ENCODE results near the gene RFTN1.

DNA sequence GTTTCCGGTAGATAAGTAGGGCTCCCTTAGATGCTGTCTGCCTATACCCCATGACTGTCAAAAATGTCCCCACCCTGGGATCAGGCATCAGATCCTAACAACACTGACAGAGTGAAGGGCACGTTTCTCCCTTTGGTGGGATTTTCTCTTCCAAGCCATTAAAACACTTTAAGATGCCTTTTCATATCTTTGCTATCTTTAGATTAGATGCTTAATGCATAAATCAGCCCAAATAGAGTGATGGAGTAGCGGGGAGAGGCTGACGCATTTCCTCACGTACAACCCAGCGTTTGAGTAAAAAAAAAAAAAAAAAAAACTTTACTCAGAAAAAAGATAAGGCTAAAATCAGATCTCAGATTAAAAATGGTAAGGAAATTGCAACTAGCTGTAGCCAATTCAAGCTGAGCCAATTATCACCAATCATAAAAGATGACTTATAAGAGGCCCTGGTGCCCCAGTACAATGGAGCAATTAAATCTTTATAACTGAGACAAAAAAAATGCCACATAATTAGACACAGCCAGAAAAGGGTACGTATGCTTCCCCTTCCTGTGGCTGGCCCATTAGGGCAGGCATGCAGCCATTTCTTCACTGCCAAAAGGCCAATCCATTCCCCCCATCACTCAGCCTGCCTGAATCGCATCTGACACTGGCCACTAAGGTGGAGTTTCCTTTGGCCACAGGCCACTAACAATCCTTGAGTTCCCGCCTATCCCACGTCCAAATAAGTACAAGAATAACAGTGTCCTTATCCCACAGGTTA is 45.0 kb downstream of the RFTN1 start:
- TF ChIP-seq, protein P1, sequence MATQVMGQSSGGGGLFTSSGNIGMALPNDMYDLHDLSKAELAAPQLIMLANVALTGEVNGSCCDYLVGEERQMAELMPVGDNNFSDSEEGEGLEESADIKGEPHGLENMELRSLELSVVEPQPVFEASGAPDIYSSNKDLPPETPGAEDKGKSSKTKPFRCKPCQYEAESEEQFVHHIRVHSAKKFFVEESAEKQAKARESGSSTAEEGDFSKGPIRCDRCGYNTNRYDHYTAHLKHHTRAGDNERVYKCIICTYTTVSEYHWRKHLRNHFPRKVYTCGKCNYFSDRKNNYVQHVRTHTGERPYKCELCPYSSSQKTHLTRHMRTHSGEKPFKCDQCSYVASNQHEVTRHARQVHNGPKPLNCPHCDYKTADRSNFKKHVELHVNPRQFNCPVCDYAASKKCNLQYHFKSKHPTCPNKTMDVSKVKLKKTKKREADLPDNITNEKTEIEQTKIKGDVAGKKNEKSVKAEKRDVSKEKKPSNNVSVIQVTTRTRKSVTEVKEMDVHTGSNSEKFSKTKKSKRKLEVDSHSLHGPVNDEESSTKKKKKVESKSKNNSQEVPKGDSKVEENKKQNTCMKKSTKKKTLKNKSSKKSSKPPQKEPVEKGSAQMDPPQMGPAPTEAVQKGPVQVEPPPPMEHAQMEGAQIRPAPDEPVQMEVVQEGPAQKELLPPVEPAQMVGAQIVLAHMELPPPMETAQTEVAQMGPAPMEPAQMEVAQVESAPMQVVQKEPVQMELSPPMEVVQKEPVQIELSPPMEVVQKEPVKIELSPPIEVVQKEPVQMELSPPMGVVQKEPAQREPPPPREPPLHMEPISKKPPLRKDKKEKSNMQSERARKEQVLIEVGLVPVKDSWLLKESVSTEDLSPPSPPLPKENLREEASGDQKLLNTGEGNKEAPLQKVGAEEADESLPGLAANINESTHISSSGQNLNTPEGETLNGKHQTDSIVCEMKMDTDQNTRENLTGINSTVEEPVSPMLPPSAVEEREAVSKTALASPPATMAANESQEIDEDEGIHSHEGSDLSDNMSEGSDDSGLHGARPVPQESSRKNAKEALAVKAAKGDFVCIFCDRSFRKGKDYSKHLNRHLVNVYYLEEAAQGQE (IDR thresholded peaks at IDR 0.05; ENCODE audit: borderline replicate concordance): no peak
- TF ChIP-seq, protein P1 (CRISPR knock-in tag; IDR thresholded peaks at IDR 0.05; ENCODE audit: low read depth): no peak
- TF ChIP-seq, protein P2, sequence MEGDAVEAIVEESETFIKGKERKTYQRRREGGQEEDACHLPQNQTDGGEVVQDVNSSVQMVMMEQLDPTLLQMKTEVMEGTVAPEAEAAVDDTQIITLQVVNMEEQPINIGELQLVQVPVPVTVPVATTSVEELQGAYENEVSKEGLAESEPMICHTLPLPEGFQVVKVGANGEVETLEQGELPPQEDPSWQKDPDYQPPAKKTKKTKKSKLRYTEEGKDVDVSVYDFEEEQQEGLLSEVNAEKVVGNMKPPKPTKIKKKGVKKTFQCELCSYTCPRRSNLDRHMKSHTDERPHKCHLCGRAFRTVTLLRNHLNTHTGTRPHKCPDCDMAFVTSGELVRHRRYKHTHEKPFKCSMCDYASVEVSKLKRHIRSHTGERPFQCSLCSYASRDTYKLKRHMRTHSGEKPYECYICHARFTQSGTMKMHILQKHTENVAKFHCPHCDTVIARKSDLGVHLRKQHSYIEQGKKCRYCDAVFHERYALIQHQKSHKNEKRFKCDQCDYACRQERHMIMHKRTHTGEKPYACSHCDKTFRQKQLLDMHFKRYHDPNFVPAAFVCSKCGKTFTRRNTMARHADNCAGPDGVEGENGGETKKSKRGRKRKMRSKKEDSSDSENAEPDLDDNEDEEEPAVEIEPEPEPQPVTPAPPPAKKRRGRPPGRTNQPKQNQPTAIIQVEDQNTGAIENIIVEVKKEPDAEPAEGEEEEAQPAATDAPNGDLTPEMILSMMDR (IDR thresholded peaks at IDR 0.05 in 2 of 3, conservative IDR thresholded peaks at IDR 0.05 in 1 of 3; ENCODE audit: insufficient read depth in 2 of 3, low read depth in 1 of 3, low read length in 3 of 3): no peak
- TF ChIP-seq CBX5 (IDR thresholded peaks at IDR 0.05; ENCODE audit: borderline replicate concordance, low read depth): no peak
- TF ChIP-seq JUNB (CRISPR knock-in tag; conservative IDR thresholded peaks at IDR 0.05): no peak
- TF ChIP-seq, protein P3, sequence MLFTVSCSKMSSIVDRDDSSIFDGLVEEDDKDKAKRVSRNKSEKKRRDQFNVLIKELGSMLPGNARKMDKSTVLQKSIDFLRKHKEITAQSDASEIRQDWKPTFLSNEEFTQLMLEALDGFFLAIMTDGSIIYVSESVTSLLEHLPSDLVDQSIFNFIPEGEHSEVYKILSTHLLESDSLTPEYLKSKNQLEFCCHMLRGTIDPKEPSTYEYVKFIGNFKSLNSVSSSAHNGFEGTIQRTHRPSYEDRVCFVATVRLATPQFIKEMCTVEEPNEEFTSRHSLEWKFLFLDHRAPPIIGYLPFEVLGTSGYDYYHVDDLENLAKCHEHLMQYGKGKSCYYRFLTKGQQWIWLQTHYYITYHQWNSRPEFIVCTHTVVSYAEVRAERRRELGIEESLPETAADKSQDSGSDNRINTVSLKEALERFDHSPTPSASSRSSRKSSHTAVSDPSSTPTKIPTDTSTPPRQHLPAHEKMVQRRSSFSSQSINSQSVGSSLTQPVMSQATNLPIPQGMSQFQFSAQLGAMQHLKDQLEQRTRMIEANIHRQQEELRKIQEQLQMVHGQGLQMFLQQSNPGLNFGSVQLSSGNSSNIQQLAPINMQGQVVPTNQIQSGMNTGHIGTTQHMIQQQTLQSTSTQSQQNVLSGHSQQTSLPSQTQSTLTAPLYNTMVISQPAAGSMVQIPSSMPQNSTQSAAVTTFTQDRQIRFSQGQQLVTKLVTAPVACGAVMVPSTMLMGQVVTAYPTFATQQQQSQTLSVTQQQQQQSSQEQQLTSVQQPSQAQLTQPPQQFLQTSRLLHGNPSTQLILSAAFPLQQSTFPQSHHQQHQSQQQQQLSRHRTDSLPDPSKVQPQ (CRISPR knock-in tag; IDR thresholded peaks at IDR 0.05; ENCODE audit: borderline replicate concordance): no peak
